ENCODE measurements around the gene PCDH15. TPM values are rescaled to one million over a fixed set of nuclear protein-coding genes. Genes with fewer than 3 reads are reported as not detected.

PCDH15 gene
- total RNA-seq, 1 donor from 2014 or later = 0.64 TPM

DNA sequence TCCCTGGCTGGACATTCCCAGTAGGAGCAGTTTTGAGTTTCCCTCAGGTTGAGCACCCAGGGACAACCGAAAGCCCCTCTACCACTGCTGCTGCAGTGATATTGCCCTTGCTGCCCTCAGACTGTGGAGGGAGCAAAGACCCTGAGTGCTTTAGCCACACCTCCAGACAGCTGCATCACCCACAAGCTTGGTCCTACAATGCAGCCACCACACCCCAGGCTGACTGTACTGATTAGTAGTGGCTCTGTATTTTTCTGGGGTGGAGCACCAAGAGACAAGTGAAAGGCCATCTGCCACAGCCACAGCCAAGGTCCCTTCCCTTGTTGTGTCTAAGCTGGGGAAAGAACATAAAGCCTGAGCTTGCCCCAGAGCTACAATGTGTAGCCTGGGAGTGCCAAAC is 789.9 kb downstream of the PCDH15 start:
- TF ChIP-seq, protein P1, sequence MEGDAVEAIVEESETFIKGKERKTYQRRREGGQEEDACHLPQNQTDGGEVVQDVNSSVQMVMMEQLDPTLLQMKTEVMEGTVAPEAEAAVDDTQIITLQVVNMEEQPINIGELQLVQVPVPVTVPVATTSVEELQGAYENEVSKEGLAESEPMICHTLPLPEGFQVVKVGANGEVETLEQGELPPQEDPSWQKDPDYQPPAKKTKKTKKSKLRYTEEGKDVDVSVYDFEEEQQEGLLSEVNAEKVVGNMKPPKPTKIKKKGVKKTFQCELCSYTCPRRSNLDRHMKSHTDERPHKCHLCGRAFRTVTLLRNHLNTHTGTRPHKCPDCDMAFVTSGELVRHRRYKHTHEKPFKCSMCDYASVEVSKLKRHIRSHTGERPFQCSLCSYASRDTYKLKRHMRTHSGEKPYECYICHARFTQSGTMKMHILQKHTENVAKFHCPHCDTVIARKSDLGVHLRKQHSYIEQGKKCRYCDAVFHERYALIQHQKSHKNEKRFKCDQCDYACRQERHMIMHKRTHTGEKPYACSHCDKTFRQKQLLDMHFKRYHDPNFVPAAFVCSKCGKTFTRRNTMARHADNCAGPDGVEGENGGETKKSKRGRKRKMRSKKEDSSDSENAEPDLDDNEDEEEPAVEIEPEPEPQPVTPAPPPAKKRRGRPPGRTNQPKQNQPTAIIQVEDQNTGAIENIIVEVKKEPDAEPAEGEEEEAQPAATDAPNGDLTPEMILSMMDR (IDR thresholded peaks at IDR 0.05; ENCODE audit: partially characterized antibody, unreplicated experiment) = no peak
- Mint-ChIP-seq H3K4me3 (ENCODE audit: unreplicated experiment) (no peak overlapping the region), H3K9me3 (ENCODE audit: unreplicated experiment) (no peaks in the 10 kb centered on the region), H3K4me1 (ENCODE audit: low read depth, unreplicated experiment) (no peaks in the 10 kb centered on the region), H3K27ac (ENCODE audit: unreplicated experiment) (no peak overlapping the region), H3K27me3 (ENCODE audit: unreplicated experiment) (peaks cover 2% of the 10 kb centered on the region), H3K36me3 (ENCODE audit: unreplicated experiment) (no peaks in the 10 kb centered on the region)
- no peak for DNase-seq

GRCh38 chr10:54010337-54010933 is 790.6 kb downstream of the PCDH15 start:
- DNase-seq = no peak
- Mint-ChIP-seq H3K4me1 (ENCODE audit: low read depth, unreplicated experiment) (no peaks in the 10 kb centered on the region), H3K9me3 (ENCODE audit: unreplicated experiment) (no peaks in the 10 kb centered on the region), H3K27me3 (ENCODE audit: unreplicated experiment) (peaks cover 2% of the 10 kb centered on the region), H3K27ac (ENCODE audit: unreplicated experiment) (no peak overlapping the region), H3K4me3 (ENCODE audit: unreplicated experiment) (no peak overlapping the region), H3K36me3 (ENCODE audit: unreplicated experiment) (no peaks in the 10 kb centered on the region)
- TF ChIP-seq, protein P1 (IDR thresholded peaks at IDR 0.05; ENCODE audit: partially characterized antibody, unreplicated experiment) = no peak

- Mint-ChIP-seq H3K27ac (ENCODE audit: unreplicated experiment) (no peak overlapping the region), H3K27me3 (ENCODE audit: unreplicated experiment) (peaks cover 2% of the 10 kb centered on the region)
- TF ChIP-seq, protein P1 (IDR thresholded peaks at IDR 0.05; ENCODE audit: partially characterized antibody, unreplicated experiment) = no peak
Measured at GRCh38 chr10:54009672-54010071, 791.4 kb downstream of the PCDH15 start.

DNA sequence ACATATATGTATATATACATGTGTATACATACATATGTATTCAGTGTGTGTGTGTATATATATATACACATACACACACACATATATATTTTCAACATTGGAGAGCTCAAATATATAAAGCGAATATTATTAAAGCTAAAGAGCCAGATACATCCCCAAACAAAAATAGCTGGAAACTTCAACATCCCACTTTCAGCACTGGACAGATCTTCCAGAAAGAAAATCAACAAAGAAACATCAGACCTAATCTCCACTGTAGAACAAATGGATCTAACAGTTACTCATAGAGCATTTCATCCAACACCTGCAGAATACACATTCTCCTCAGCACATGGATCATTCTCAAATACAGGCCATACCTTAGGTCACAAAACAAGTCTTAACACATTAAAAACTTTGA is 799.0 kb downstream of the PCDH15 start:
- Mint-ChIP-seq H3K9me3 (ENCODE audit: unreplicated experiment) (no peaks in the 10 kb centered on the region), H3K27ac (ENCODE audit: unreplicated experiment) (no peak overlapping the region), H3K4me3 (ENCODE audit: unreplicated experiment) (no peak overlapping the region), H3K4me1 (ENCODE audit: low read depth, unreplicated experiment) (no peaks in the 10 kb centered on the region), H3K27me3 (ENCODE audit: unreplicated experiment) (peaks cover 2% of the 10 kb centered on the region), H3K36me3 (ENCODE audit: unreplicated experiment) (no peaks in the 10 kb centered on the region)
- DNase-seq = no peak
- TF ChIP-seq, protein P1 (IDR thresholded peaks at IDR 0.05; ENCODE audit: partially characterized antibody, unreplicated experiment) = no peak

More at GRCh38 chr10:54009672-54010071, 791.4 kb downstream of the PCDH15 start:
- Mint-ChIP-seq H3K4me3 (ENCODE audit: unreplicated experiment) (no peak overlapping the region), H3K36me3 (ENCODE audit: unreplicated experiment) (no peaks in the 10 kb centered on the region), H3K9me3 (ENCODE audit: unreplicated experiment) (no peaks in the 10 kb centered on the region), H3K4me1 (ENCODE audit: low read depth, unreplicated experiment) (no peaks in the 10 kb centered on the region)
- no peak for DNase-seq

GRCh38 chr10:53997953-53998352 is 803.1 kb downstream of the PCDH15 start:
- no peak for DNase-seq
- no peaks in the 10 kb centered on the region for H3K4me1 Mint-ChIP-seq (ENCODE audit: low read depth, unreplicated experiment)
- H3K27me3 Mint-ChIP-seq (ENCODE audit: unreplicated experiment) = no peaks in the 10 kb centered on the region

More at GRCh38 chr10:53997953-53998352, 803.1 kb downstream of the PCDH15 start:
- Mint-ChIP-seq H3K36me3 (ENCODE audit: unreplicated experiment) (no peaks in the 10 kb centered on the region), H3K9me3 (ENCODE audit: unreplicated experiment) (no peaks in the 10 kb centered on the region), H3K27ac (ENCODE audit: unreplicated experiment) (no peak overlapping the region), H3K4me3 (ENCODE audit: unreplicated experiment) (no peak overlapping the region)
- TF ChIP-seq, protein P1 (IDR thresholded peaks at IDR 0.05; ENCODE audit: partially characterized antibody, unreplicated experiment) = no peak
